Measurements from ENCODE around the gene MYBPHL. TPM values are rescaled to one million over a fixed set of nuclear protein-coding genes. Genes with fewer than 3 reads are reported as not detected.

MYBPHL gene
- total RNA-seq, 4 donors from 2014 or later = 0.76 TPM; not detected in 3

GRCh38 chr1:109272021-109272799 lies 34.6 kb downstream of the MYBPHL start:
- Histone ChIP-seq H3K27ac (no peak overlapping the region), H3K36me3 (no peaks in the 10 kb centered on the region), H3K4me1 (no peaks in the 10 kb centered on the region), H3K27me3 (no peaks in the 10 kb centered on the region), H3K9me3 (no peaks in the 10 kb centered on the region), H3K4me3 (no peak overlapping the region)
- intact Hi-C loops (cut with DNase I; ENCODE audit: low total_unique reads) = no loop called here
- peak in 1 of 2 donors; percentile 16 for DNase-seq
- TF ChIP-seq POLR2A (IDR thresholded peaks at IDR 0.05) (no peak), CTCF (IDR thresholded peaks at IDR 0.05) (no peak)

- no peak for DNase-seq
- Histone ChIP-seq H3K4me1 (no peaks in the 10 kb centered on the region), H3K27ac (no peak overlapping the region), H3K9me3 (no peaks in the 10 kb centered on the region), H3K27me3 (no peaks in the 10 kb centered on the region), H3K4me3 (no peak overlapping the region), H3K36me3 (no peaks in the 10 kb centered on the region)
- TF ChIP-seq POLR2A (IDR thresholded peaks at IDR 0.05) = no peak
- TF ChIP-seq CTCF (IDR thresholded peaks at IDR 0.05) = no peak
- intact Hi-C loops (cut with DNase I; ENCODE audit: low total_unique reads) = no loop called here
Measured at GRCh38 chr1:109271458-109271857, 35.4 kb downstream of the MYBPHL start.

GRCh38 chr1:109270623-109271317 lies 36.0 kb downstream of the MYBPHL start:
- Histone ChIP-seq H3K4me3 (no peak overlapping the region), H3K36me3 (no peaks in the 10 kb centered on the region), H3K4me1 (no peaks in the 10 kb centered on the region), H3K27me3 (no peaks in the 10 kb centered on the region), H3K9me3 (no peaks in the 10 kb centered on the region), H3K27ac (no peak overlapping the region)
- intact Hi-C loops (cut with DNase I; ENCODE audit: low total_unique reads) = no loop called here
- DNase-seq = no peak
- TF ChIP-seq CTCF (IDR thresholded peaks at IDR 0.05) = no peak
- TF ChIP-seq POLR2A (IDR thresholded peaks at IDR 0.05) = no peak

- H3K4me1 ChIP-seq = no peaks in the 10 kb centered on the region
- H3K9me3 ChIP-seq = no peaks in the 10 kb centered on the region
- H3K36me3 ChIP-seq = no peaks in the 10 kb centered on the region
- no peak overlapping the region for H3K4me3 ChIP-seq
- intact Hi-C loops (cut with DNase I; ENCODE audit: low total_unique reads) = no loop called here
- TF ChIP-seq POLR2A (IDR thresholded peaks at IDR 0.05) (no peak), CTCF (IDR thresholded peaks at IDR 0.05) (no peak)
- no peaks in the 10 kb centered on the region for H3K27me3 ChIP-seq
- H3K27ac ChIP-seq = no peak overlapping the region
- DNase-seq = no peak
Measured at GRCh38 chr1:109269981-109270622, 36.7 kb downstream of the MYBPHL start.

Measured in uterus (tissue), 4 donors.